CD14-positive monocyte (primary cell): Measurements from ENCODE around the gene BRCA2. TPM values are rescaled to one million over a fixed set of nuclear protein-coding genes. Genes with fewer than 3 reads are reported as not detected.
A peak's percentile ranks its signal among the peaks of the same experiment; 100 is the strongest.

ENCODE experiments used
- DNase-seq, 3 donors: peaks; one replicate each; pipeline ENCODE4 v3.0.0-alpha.2; 2011 to 2022
- H2AFZ ChIP-seq: 2 replicates; pipeline ENCODE4 v1.6.0; 2012; ENCODE audit warnings: mild to moderate bottlenecking, low read depth, low read length, inconsistent platforms; ENCODE audit not compliant: insufficient read depth, poor library complexity, severe bottlenecking
- H3K27ac ChIP-seq, 2 donors: 1 replicate in 1 of 2; 2 replicates in 1 of 2; pipeline ENCODE4 v1.5.1; 2012 to 2013; ENCODE audit warnings: low read length in 2 of 2, control low read depth in 1 of 2, inconsistent platforms in 1 of 2, low read depth in 1 of 2, mild to moderate bottlenecking in 1 of 2
- H3K27me3 ChIP-seq, 2 donors: one replicate each; pipeline versions ENCODE4 v1.6.0 to v1.6.1; 2011 to 2013; ENCODE audit warnings: low read length in 2 of 2; ENCODE audit not compliant: control insufficient read depth in 2 of 2, insufficient read depth in 2 of 2
- H3K36me3 ChIP-seq, 2 donors: replicated peaks in 1 of 2; 1 replicate in 1 of 2; 2 replicates in 1 of 2; pipeline versions ENCODE4 v1.5.1 to v1.6.1; 2012 to 2013; ENCODE audit warnings: low read length in 2 of 2, control low read depth in 1 of 2, inconsistent platforms in 1 of 2, mild to moderate bottlenecking in 1 of 2; ENCODE audit not compliant: insufficient read depth in 2 of 2, control insufficient read depth in 1 of 2
- H3K4me1 ChIP-seq, 2 donors: 1 replicate in 1 of 2; 2 replicates in 1 of 2; pipeline versions ENCODE4 v1.5.1 to v1.6.1; 2012 to 2013; ENCODE audit warnings: low read length in 2 of 2, control low read depth in 1 of 2, inconsistent platforms in 1 of 2, mild to moderate bottlenecking in 1 of 2, moderate library complexity in 1 of 2; ENCODE audit not compliant: insufficient read depth in 2 of 2, control insufficient read depth in 1 of 2
- H3K4me2 ChIP-seq: replicated peaks from 2 replicates; pipeline ENCODE3; 2012; ENCODE audit warnings: low read length, moderate library complexity, mild to moderate bottlenecking; ENCODE audit not compliant: poor library complexity, severe bottlenecking; ENCODE audit errors: extremely low read depth
- H3K4me3 ChIP-seq, 3 experiments: fragments of 200-600 bp in 1 of 3; sonication (generic) in 1 of 3; replicated peaks in 1 of 3; 1 replicate in 2 of 3; 2 replicates in 1 of 3; pipeline ENCODE4 v1.5.1; 2011 to 2013; ENCODE audit warnings: low read length in 3 of 3, mild to moderate bottlenecking in 3 of 3, control low read depth in 2 of 3, low read depth in 2 of 3, inconsistent platforms in 1 of 3, moderate library complexity in 1 of 3
- H3K79me2 ChIP-seq: 2 replicates; pipeline ENCODE4 v1.6.0; 2012; ENCODE audit warnings: mild to moderate bottlenecking, control low read depth, inconsistent platforms, low read length, moderate library complexity; ENCODE audit not compliant: insufficient read depth
- H3K9ac ChIP-seq: 2 replicates; pipeline ENCODE4 v1.6.0; 2017; ENCODE audit warnings: low read length, mild to moderate bottlenecking; ENCODE audit not compliant: insufficient read depth, poor library complexity, severe bottlenecking
- H3K9me3 ChIP-seq, 2 donors: replicated peaks in 1 of 2; 1 replicate in 1 of 2; 2 replicates in 1 of 2; pipeline versions ENCODE4 v1.5.1 to v1.6.1; 2012 to 2013; ENCODE audit warnings: low read length in 2 of 2, control low read depth in 1 of 2; ENCODE audit not compliant: control insufficient read depth in 1 of 2, insufficient read depth in 1 of 2
- H4K20me1 ChIP-seq: 2 replicates; pipeline ENCODE4 v1.6.0; 2012; ENCODE audit warnings: mild to moderate bottlenecking, low read length, control low read depth, moderate library complexity; ENCODE audit not compliant: insufficient read depth
- H3K27ac Mint-ChIP-seq, 7 donors: one replicate each; pipeline ENCODE4 v1.8.0; 2020; ENCODE audit warnings: mild to moderate bottlenecking in 7 of 7, mixed read lengths in 7 of 7, moderate library complexity in 6 of 7, inconsistent platforms in 2 of 7
- H3K27me3 Mint-ChIP-seq, 3 donors: one replicate each; pipeline ENCODE4 v1.8.0; 2021 to 2022; ENCODE audit warnings: low read depth in 3 of 3, mild to moderate bottlenecking in 3 of 3, mixed read lengths in 3 of 3, moderate library complexity in 3 of 3, inconsistent platforms in 1 of 3
- H3K36me3 Mint-ChIP-seq, 2 donors: one replicate each; pipeline ENCODE4 v1.8.0; 2020; ENCODE audit warnings: mixed read lengths in 2 of 2, inconsistent platforms in 1 of 2, mild to moderate bottlenecking in 1 of 2
- H3K4me1 Mint-ChIP-seq: one replicate; pipeline ENCODE4 v1.8.0; 2020; ENCODE audit warnings: mild to moderate bottlenecking, mixed read lengths
- H3K4me3 Mint-ChIP-seq, 2 donors: one replicate each; pipeline ENCODE4 v1.8.0; 2020; ENCODE audit warnings: mild to moderate bottlenecking in 2 of 2, mixed read lengths in 2 of 2, moderate library complexity in 1 of 2
- H3K9me3 Mint-ChIP-seq, 7 donors: one replicate each; pipeline ENCODE4 v1.8.0; 2020 to 2022; ENCODE audit warnings: mixed read lengths in 7 of 7, mild to moderate bottlenecking in 6 of 7, moderate library complexity in 6 of 7, inconsistent platforms in 2 of 7
- WGBS: methylation state at CpG from one replicate; pipeline ENCODE4 v1.1.5; 2013; ENCODE audit warnings: missing lambda C conversion rate; ENCODE audit not compliant: insufficient coverage; 5-methylcytosine and 5-hydroxymethylcytosine counted together
- intact Hi-C, 2 donors: fragments of 100-400 bp; cut with micrococcal nuclease; formaldehyde crosslinking; loops; one replicate each; pipeline versions ENCODE4 v1.15.0 to v1.15.1; 2023
- polyA plus RNA-seq, 3 donors: library from polyadenylated mRNA; depleted of rRNA in 1 of 3; unstranded in 2 of 3; stranded (reverse) in 1 of 3; fragments of 300-500 nt in 2 of 3; fragments of >200 nt in 1 of 3; fragmentation: Illumina TruSeq in 2 of 3; gene quantifications; 1 replicate in 2 of 3; 2 replicates in 1 of 3; pipeline ENCODE4 v1.2.3, GENCODE V29; 2012 to 2021
- TF ChIP-seq, protein P1 (sequence below): fragments of 200-600 bp; IDR thresholded peaks from one replicate; pipeline ENCODE4 v1.8.0; 2022; ENCODE audit warnings: antibody characterized with exemption, mild to moderate bottlenecking

The BRCA2 gene
- polyA plus RNA-seq, 3 donors = 0.32 to 0.36 (median 0.36) TPM

DNA sequence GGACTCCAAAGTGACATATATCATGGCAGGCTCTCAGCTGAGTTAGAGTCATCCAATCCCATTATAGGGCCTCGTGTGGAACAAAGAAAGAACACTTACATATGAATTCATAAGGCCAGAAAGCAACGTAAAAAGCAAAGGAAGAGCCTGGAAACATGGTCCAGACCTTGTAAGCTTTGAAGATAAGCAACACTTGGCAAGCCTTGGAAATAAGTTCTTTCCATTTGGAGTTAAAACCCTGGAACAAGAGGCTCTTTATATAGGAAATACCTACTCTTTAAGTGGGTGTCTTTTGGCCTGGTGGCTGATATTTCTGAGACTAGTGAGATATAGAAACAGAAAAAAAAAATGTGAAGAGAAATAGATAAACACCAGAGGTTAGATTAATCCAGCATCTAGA, 49.6 kb upstream of the BRCA2 start:
- no peaks in the 10 kb centered on the region for H3K79me2 ChIP-seq
- TF ChIP-seq, protein P1, sequence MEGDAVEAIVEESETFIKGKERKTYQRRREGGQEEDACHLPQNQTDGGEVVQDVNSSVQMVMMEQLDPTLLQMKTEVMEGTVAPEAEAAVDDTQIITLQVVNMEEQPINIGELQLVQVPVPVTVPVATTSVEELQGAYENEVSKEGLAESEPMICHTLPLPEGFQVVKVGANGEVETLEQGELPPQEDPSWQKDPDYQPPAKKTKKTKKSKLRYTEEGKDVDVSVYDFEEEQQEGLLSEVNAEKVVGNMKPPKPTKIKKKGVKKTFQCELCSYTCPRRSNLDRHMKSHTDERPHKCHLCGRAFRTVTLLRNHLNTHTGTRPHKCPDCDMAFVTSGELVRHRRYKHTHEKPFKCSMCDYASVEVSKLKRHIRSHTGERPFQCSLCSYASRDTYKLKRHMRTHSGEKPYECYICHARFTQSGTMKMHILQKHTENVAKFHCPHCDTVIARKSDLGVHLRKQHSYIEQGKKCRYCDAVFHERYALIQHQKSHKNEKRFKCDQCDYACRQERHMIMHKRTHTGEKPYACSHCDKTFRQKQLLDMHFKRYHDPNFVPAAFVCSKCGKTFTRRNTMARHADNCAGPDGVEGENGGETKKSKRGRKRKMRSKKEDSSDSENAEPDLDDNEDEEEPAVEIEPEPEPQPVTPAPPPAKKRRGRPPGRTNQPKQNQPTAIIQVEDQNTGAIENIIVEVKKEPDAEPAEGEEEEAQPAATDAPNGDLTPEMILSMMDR = no peak
- no peak for DNase-seq
- H3K9me3 ChIP-seq = no peaks in the 10 kb centered on the region
- no peaks in the 10 kb centered on the region for H3K27me3 Mint-ChIP-seq
- intact Hi-C loops = no loop called here
- H3K4me1 ChIP-seq = no peaks in the 10 kb centered on the region
- H3K4me3 Mint-ChIP-seq = no peak overlapping the region
- H2AFZ ChIP-seq = no peak overlapping the region
- no peaks in the 10 kb centered on the region for H3K27me3 ChIP-seq
- peaks cover 87 to 99% of the 10 kb centered on the region in 2 donors for H3K36me3 ChIP-seq
- 90% methylated on average over 2 of the region's 2 CpGs for whole genome bisulfite sequencing
- no peak overlapping the region for H3K9ac ChIP-seq
- peak overlapping the region in 1 of 2 donors; percentile 8 for H3K27ac ChIP-seq
- H3K4me3 ChIP-seq = no peak overlapping the region
- H3K4me1 Mint-ChIP-seq = no peaks in the 10 kb centered on the region
- H3K4me2 ChIP-seq = no peak overlapping the region
- H3K27ac Mint-ChIP-seq = peak overlapping the region in 1 of 7 donors; percentile 28
- H4K20me1 ChIP-seq = no peaks in the 10 kb centered on the region
- no peaks in the 10 kb centered on the region for H3K9me3 Mint-ChIP-seq
- peaks cover 81 to 96% of the 10 kb centered on the region in 2 donors for H3K36me3 Mint-ChIP-seq

DNA sequence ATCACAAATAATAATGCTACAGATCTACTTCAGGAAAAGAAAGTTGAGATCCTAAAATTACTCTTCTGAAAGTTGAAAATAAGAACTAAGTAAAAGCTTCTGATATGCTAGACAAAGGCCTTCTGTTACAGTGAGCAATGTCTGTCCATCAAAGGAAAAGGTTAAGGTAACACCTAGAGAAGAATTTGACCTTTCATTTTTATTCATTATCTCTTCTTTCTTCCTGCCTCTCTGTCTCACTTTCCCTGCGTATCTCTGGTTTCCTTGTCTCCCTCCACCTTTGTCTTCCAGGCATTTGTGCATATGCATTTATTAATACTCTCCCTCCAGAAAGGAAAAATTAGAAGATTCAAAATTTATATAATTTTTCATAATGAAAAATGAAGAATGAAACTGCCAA, 49.2 kb upstream of the BRCA2 start:
- H3K9me3 Mint-ChIP-seq = no peaks in the 10 kb centered on the region
- Histone ChIP-seq H3K4me1 (no peaks in the 10 kb centered on the region), H2AFZ (no peak overlapping the region), H3K36me3 (peaks cover 89 to 99% of the 10 kb centered on the region in 2 donors), H3K79me2 (no peaks in the 10 kb centered on the region), H3K4me3 (no peak overlapping the region), H3K9ac (no peak overlapping the region), H4K20me1 (no peaks in the 10 kb centered on the region), H3K27me3 (no peaks in the 10 kb centered on the region), H3K9me3 (no peaks in the 10 kb centered on the region), H3K27ac (peak overlapping the region in 1 of 2 donors; percentile 8), H3K4me2 (no peak overlapping the region)
- no peak overlapping the region for H3K4me3 Mint-ChIP-seq
- no peaks in the 10 kb centered on the region for H3K27me3 Mint-ChIP-seq
- H3K27ac Mint-ChIP-seq = peak overlapping the region in 1 of 7 donors; percentile 28
- DNase-seq = no peak
- no CpG with 5 or more reads among the region's 1 CpG for WGBS
- peaks cover 81 to 96% of the 10 kb centered on the region in 2 donors for H3K36me3 Mint-ChIP-seq
- intact Hi-C loops = no loop called here
- H3K4me1 Mint-ChIP-seq = no peaks in the 10 kb centered on the region
- TF ChIP-seq, protein P1 = no peak
